SHP77 (cell line): ENCODE data around the gene KCNJ13.

Source experiments
- DNase-seq, 2 experiments: peaks; one replicate each; lab custom pipeline; 2025; lab: John Stamatoyannopoulos, UW

Gene KCNJ13

DNA sequence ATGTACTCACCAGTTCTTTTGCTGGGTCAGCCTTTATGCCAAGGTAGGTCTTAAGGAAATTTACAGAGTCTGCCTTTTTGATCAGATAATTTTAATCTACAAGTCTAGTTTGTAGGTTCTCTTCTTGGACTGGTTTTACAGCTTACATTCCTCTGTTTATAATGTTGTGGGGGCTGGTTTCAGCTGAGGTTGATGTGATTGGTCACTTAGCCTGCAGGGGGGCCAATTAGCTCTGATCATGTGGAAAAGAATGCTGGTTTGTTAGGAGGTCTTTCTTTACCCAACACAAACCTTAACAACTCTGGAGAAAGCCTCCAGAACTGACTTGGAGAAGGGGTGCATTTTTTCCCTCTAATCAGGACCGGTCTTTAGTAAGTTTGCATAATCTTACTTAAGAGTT lies at the start of gene KCNJ13:
Gene KCNJ13, minus strand, starts transcription at position 131 of the 400 bp plus-strand sequence. CDS start 5,203 bp downstream, outside the sequence.
- no peak for DNase-seq

GRCh38 chr2:232817756-232818155 lies 41.4 kb upstream of the KCNJ13 start:
- no peak for DNase-seq

DNA sequence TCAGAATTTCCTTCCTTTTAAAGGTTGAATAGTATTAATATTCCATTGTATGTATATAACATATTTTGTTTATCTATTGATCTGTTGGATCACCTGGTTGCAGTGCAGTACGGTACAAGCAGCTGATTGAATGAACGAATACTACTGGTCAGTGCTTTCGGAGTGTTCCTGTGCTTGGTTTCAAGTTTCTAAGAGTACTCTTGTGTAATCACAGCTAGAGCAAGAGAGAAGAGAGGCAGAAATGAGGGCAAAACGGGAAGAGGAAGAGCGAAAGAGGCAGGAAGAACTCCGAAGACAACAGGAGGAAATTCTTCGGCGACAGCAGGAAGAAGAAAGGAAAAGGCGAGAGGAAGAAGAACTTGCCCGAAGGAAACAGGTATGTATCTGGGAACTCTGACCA lies 40.3 kb upstream of the KCNJ13 start:
- DNase-seq: no peak

- no peak for DNase-seq
These were observed 39.2 kb upstream of the KCNJ13 start for GRCh38 chr2:232815569-232815968.

DNA sequence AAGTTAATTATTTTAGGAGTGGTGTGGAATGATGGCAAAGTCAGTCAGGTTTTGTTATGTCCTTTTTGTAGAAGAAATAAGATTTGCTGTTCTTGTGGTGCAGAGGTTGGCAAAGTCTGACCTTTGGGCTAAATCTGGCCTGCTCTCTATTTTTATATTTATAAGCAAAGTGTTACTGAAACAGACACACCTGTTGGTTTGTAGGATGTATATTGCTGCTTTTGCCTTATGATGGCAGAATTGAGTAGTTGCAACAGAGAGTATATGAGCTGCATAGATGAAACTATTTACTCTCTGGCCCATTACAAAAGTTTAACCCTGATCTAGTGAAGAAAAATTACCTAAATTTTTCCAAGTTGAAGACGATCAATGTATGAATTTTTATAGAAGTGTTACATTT lies 34.1 kb upstream of the KCNJ13 start:
- DNase-seq: no peak

DNA sequence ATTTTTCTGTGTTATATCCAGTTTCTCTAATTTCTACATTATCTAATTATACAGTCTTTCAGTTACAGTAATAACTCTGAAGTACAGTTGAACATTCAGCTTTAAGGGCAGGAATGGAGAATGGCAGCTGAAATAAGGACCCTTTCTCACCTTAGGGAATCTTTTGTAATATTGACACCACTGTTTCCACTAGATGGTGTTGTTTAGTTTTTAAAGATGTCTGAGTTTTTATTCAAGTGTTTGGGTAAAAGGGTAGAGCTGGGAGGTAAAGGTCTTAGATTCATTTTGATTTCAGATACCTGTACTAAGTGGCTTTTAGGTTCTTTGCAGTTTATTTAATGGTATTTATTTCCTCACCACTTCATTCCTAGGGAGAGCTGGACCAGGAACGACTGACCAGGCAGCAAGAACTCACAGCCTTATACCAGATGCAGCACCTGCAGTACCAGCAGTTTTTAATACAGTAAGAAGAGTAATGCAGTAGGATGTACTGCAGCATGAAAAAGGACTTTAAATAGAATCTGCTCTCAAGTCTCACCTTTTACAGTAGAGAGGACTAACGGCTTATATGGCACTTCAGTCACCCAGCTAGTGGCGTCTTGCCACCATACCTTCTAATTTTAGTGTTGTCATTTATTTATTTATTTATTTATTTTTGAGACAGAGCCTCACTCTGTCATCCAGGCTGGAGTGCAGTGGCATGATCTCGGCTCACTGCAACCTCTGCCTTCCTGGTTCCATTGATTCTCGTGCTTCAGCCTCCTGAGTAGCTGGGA lies 33.2 kb upstream of the KCNJ13 start:
- DNase-seq: no peak

DNA sequence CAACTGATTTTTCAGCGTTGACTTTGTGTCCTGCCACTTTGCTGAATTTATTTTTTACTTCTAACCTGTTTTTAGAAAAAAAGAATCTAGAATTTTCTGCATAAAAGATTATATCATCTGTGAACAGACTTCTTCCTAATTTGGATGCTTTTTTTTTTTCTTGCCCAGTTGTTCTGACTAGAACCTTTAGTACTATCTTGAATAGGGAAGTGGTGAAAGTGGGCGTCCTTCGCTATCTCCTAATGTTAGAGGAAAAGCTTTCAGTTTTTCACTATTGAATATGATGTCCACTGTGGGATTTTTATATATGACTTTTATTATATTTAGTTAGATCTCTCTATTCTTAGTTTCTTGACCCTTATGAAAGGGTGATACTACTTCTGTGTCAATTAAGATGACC lies 25.7 kb upstream of the KCNJ13 start:
- no peak for DNase-seq

- no peak for DNase-seq
These were observed 23.8 kb upstream of the KCNJ13 start for GRCh38 chr2:232800166-232800565.

DNA sequence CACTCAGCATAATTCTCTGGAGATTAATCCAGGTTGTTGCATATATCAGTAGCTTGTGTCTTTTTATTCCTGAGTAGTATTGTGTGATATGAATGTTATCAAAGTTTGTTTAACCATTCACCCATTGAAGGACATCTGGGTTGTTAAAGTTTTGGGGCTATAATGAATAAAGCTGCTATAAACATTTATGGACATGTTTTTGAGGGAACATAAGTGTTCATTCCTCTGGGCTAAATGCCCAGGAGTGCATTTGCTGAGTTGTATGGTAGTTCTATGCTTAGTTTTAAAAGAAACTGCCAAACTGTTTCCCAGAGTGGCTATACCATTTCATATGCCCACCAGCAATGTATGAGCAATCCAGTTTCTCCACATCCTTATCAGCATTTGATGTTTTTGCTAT lies 21.8 kb upstream of the KCNJ13 start:
- no peak for DNase-seq

DNA sequence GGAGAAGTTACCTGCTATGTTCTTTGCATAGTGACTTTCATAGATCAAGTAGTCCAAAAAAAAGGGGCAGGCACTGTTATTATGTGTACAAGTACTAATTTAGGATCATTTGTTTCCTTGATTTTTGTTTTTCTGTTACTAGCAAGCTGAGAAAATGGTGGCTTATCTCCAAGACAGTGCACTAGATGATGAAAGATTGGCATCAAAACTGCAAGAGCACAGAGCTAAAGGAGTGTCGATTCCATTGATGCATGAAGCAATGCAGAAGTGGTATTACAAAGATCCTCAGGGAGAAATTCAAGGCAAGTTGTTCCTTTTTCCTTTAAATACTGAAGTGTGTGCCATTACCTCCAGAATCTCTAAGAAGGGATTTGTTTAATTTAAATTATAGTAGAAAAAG lies 19.6 kb upstream of the KCNJ13 start:
- no peak for DNase-seq

DNA sequence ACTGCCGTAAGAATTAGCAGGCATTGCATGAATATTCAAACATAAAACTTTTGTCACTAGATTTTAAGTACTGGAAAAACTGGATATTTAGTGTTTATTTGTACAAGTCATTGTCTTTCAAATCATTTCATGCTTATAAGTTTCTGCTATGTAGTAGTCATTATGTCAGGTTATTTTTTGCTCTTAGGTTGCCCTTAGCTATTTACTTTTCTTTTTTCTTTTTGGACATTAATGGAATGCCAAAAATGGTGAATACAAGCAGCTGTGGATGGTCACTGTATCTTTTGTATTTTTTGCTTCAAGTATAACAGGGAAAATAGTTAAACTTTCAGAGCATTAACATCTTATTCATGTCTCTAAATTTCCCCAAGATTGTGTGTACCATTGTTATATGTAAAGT lies 18.6 kb upstream of the KCNJ13 start:
- DNase-seq: no peak

DNA sequence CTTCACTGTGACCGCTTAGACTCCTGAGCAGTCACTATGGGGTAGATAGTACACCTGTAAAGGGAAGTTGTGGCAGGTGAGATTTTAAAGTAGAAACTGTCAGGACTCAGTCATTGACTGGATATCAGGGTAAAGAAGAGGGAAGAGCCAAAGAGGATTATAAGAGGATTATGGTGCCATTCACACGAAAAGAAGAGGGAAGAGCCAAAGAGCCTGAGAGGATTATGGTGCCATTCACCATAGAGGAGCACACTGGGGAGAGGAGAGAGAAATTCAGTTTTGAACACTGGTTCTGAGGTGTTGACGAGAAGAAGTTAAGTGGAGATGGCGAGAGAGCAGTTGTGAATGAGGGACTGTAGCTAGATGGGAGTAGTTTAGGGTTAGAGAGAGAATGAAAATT lies 16.9 kb upstream of the KCNJ13 start:
- DNase-seq: no peak

GRCh38 chr2:232791518-232791917 lies 15.2 kb upstream of the KCNJ13 start:
- DNase-seq: no peak

DNA sequence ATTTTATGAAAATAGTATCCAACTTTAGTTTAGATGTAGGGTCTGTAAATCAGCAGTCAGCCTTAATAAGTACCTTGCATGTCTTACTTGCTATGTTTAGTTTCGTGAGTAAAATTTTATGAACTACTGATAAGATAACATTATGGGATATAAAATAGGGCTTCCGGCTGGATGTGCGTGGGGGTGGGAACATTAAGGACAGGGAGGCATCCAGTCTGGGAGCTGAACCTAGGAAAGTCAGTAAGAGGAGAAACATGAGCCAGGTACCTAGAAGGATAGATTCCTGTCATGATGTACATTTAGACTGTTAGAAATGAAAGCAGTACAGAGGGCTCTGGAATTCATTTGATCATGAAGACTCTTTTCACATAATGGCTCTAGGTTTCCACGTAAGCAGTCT lies 12.7 kb upstream of the KCNJ13 start:
- DNase-seq: no peak

GRCh38 chr2:232787806-232788205 lies 11.4 kb upstream of the KCNJ13 start:
- no peak for DNase-seq

GRCh38 chr2:232783278-232783677 lies 6.9 kb upstream of the KCNJ13 start:
- no peak for DNase-seq

- no peak for DNase-seq
These were observed 5.4 kb upstream of the KCNJ13 start for GRCh38 chr2:232781765-232782164.

DNA sequence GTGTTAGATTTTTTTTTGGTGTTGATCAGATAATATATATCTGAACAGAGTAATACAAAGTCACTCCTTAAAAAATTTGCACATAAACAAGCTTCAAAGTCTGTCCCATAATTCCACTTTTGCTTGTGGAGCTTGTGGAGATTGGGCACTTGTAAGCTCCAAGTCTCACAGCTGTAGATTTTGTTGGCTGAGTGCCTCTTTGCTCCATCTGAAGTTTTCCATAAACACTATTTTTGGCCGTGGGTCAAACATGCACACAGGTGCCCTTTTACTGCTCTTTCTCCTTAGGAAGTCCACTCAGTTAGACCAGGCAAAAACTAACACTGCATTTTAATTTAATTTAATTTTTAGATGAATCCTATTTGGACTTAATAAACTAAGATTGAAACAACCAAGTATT lies 3.6 kb upstream of the KCNJ13 start:
- DNase-seq: no peak

GRCh38 chr2:232779465-232779864 lies 3.1 kb upstream of the KCNJ13 start:
- DNase-seq: no peak

GRCh38 chr2:232777276-232777675 lies 911 bp upstream of the KCNJ13 start:
- no peak for DNase-seq

GRCh38 chr2:232773815-232774214 lies 2.5 kb downstream of the KCNJ13 start:
- no peak for DNase-seq

DNA sequence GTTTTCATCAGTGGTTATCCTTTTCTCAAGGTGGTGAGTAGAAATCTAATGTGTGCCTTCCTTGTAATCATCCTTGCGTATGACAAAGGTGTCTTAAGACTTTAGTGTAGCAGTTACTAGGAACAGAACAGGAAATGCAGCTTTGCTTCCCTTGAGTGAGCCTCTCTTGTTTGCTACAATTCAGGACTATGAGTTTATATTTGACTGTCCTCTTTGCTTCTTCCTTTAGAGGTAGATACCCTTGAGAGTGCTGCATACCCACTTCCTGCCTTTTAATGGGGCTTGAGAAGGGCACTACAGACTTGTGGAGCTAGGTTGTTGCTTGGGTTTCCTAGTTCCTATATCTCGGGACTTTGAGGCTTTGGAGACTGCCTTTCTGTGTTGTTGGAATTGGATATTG lies 3.8 kb downstream of the KCNJ13 start:
- DNase-seq: no peak

GRCh38 chr2:232771870-232772269 lies 4.5 kb downstream of the KCNJ13 start:
- DNase-seq: no peak

- no peak for DNase-seq
These were observed 6.2 kb downstream of the KCNJ13 start for GRCh38 chr2:232770207-232770606.
